Caco-2 (cell line): ENCODE data around the gene CLDN6. TPM values are rescaled to one million over a fixed set of nuclear protein-coding genes. Genes with fewer than 3 reads are reported as not detected.

ENCODE experiments used
- BruUV-seq: library from RNA; stranded (reverse); fragments of 400-500 nt; replicated peaks from 2 replicates; lab custom pipeline; 2021; lab: Mats Ljungman, UMichigan
- CTCF ChIA-PET: fragments of 300-600 bp; sonication (Branson Sonifier 250); formaldehyde crosslinking; loops from one replicate; lab custom pipeline; 2022; ENCODE audit warnings: antibody characterized with exemption; lab: Charles Lee
- POLR2A ChIA-PET: fragments of 300-600 bp; sonication (Branson Sonifier 250); formaldehyde crosslinking; loops from one replicate; lab custom pipeline; 2022; ENCODE audit warnings: antibody characterized with exemption; lab: Charles Lee
- DNase-seq, 2 experiments: peaks; one replicate each; pipeline versions ENCODE4 v3.0.0 to v3.0.0-alpha.2; 2020 to 2022
- H3K27me3 ChIP-seq: replicated peaks from 2 replicates; pipeline ENCODE4 v1.6.0; 2011; ENCODE audit warnings: low read length; ENCODE audit not compliant: control insufficient read depth, insufficient read depth
- H3K36me3 ChIP-seq: 2 replicates; pipeline ENCODE4 v1.5.1; 2011; ENCODE audit warnings: low read length; ENCODE audit not compliant: control insufficient read depth, insufficient read depth
- H3K4me1 ChIP-seq: fragments of 250-450 bp; sonication (Bioruptor Pico); 2 replicates; pipeline ENCODE4 v1.5.1; 2020; ENCODE audit warnings: mild to moderate bottlenecking
- H3K4me3 ChIP-seq: 2 replicates; pipeline ENCODE4 v1.5.1; 2011; ENCODE audit warnings: low read depth, mild to moderate bottlenecking, control low read depth, low read length
- H3K9me3 ChIP-seq: fragments of 250-450 bp; sonication (Bioruptor Pico); 2 replicates; pipeline ENCODE4 v1.5.1; 2020; ENCODE audit warnings: mild to moderate bottlenecking, moderate library complexity
- H3K27ac Mint-ChIP-seq: one replicate; pipeline ENCODE4 v1.8.0; 2022; ENCODE audit warnings: mixed read lengths; ENCODE audit not compliant: unreplicated experiment
- H3K27me3 Mint-ChIP-seq: one replicate; pipeline ENCODE4 v1.8.0; 2022; ENCODE audit warnings: mixed read lengths; ENCODE audit not compliant: insufficient read depth, unreplicated experiment
- H3K36me3 Mint-ChIP-seq: one replicate; pipeline ENCODE4 v1.8.0; 2022; ENCODE audit warnings: mild to moderate bottlenecking, mixed read lengths; ENCODE audit not compliant: insufficient read depth, unreplicated experiment
- H3K4me1 Mint-ChIP-seq: one replicate; pipeline ENCODE4 v1.8.0; 2022; ENCODE audit warnings: low read depth, mixed read lengths; ENCODE audit not compliant: unreplicated experiment
- H3K4me3 Mint-ChIP-seq: one replicate; pipeline ENCODE4 v1.8.0; 2022; ENCODE audit warnings: mild to moderate bottlenecking, moderate library complexity, mixed read lengths; ENCODE audit not compliant: unreplicated experiment
- H3K9me3 Mint-ChIP-seq: one replicate; pipeline ENCODE4 v1.8.0; 2022; ENCODE audit warnings: mixed read lengths; ENCODE audit not compliant: unreplicated experiment
- intact Hi-C: fragments of 100-400 bp; cut with micrococcal nuclease; formaldehyde crosslinking; loops from one replicate; pipeline ENCODE4 v1.10.0; 2022; ENCODE audit not compliant: unreplicated experiment
- total RNA-seq: library from RNA; stranded (reverse); gene quantifications from 2 replicates; pipeline ENCODE4 v1.2.3, GENCODE V29; 2022
- TF ChIP-seq, protein P1 (sequence below), 2 experiments: fragments of 200-600 bp in 1 of 2; IDR thresholded peaks; 1 replicate in 1 of 2; 2 replicates in 1 of 2; pipeline versions ENCODE4 v1.5.1 to v1.8.0; 2011 to 2022; ENCODE audit warnings: antibody characterized with exemption in 1 of 2, control low read depth in 1 of 2, inconsistent platforms in 1 of 2, low read depth in 1 of 2, low read length in 1 of 2, mild to moderate bottlenecking in 1 of 2, moderate library complexity in 1 of 2; ENCODE audit not compliant: insufficient read depth in 1 of 2, severe bottlenecking in 1 of 2, unreplicated experiment in 1 of 2

The CLDN6 gene
- total RNA-seq, 1 experiment from 2014 or later, result 9.0 TPM

DNA sequence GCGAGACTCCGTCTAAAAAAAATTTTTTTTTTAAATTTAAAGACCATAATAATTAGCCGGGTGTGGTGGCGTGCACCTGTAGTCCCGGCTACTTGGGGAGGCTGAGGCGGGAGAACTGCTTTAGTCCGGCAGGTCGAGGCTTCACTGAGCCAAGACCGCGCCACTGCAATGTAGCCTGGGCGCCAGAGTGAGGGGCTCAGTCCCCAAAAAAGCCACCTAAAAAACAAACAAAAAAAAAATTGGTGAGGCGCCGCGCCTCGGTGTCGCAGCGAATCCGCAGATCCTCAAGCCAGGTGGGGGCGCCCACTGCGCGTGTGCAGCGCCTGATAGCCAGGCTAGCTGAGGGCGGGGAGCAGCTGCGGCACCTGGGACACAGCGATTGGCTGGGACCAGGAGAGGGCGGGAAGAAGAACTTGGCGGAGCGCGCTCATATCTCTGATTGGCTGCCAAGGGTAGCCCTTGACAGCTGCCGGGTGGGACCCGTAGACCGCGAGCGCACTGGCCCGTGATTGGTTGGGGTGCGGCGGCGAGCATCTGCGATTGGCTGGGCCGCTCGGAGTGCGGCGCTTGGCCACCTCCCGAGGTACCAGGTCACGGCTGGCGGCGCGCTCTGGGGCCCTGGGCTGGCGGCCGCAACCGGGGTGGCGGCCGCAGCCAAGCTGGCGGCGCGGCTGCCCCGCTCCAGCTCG lies 14.3 kb downstream of the CLDN6 start:
- ChIA-PET CTCF (interaction anchor here (0.5 to 6.6 kb wide), 11 partner anchors 12 to 535 kb away, joined by 3 to 113 read pairs (median 5); partner anchors contain the start of genes HCFC1R1, THOC6 and TNFRSF12A), POLR2A (interaction anchor here (0.6 to 6.5 kb wide), 7 partner anchors 18 to 261 kb away, joined by 3 to 83 read pairs (median 5); partner anchors contain the start of genes HCFC1R1, IL32, PKMYT1 and THOC6)
- Mint-ChIP-seq H3K4me3 (peak overlapping the region; percentile 89), H3K27me3 (no peaks in the 10 kb centered on the region), H3K36me3 (peaks cover 28% of the 10 kb centered on the region), H3K27ac (no peak overlapping the region), H3K9me3 (no peaks in the 10 kb centered on the region), H3K4me1 (peaks cover 18% of the 10 kb centered on the region)
- H3K9me3 ChIP-seq, result no peaks in the 10 kb centered on the region
- intact Hi-C loops, result loop anchor here (1.0 kb wide), 2 partner anchors 18 to 25 kb away; no protein-coding TSS in a partner anchor
- no peaks in the 10 kb centered on the region for H3K27me3 ChIP-seq
- H3K4me3 ChIP-seq, result peak overlapping the region; percentile 52
- peaks cover 35% of the 10 kb centered on the region for H3K4me1 ChIP-seq
- H3K36me3 ChIP-seq, result peaks cover 1% of the 10 kb centered on the region; the same call in 1 of the 2 replicates
- no TSS peak for BruUV-seq
- TF ChIP-seq, protein P1, sequence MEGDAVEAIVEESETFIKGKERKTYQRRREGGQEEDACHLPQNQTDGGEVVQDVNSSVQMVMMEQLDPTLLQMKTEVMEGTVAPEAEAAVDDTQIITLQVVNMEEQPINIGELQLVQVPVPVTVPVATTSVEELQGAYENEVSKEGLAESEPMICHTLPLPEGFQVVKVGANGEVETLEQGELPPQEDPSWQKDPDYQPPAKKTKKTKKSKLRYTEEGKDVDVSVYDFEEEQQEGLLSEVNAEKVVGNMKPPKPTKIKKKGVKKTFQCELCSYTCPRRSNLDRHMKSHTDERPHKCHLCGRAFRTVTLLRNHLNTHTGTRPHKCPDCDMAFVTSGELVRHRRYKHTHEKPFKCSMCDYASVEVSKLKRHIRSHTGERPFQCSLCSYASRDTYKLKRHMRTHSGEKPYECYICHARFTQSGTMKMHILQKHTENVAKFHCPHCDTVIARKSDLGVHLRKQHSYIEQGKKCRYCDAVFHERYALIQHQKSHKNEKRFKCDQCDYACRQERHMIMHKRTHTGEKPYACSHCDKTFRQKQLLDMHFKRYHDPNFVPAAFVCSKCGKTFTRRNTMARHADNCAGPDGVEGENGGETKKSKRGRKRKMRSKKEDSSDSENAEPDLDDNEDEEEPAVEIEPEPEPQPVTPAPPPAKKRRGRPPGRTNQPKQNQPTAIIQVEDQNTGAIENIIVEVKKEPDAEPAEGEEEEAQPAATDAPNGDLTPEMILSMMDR (IDR thresholded peaks at IDR 0.05; ENCODE audit: insufficient read depth in 1 of 2, low read depth in 1 of 2, low read length in 1 of 2, severe bottlenecking in 1 of 2, unreplicated experiment in 1 of 2), result peak; percentile 42 to 80
- peak; percentile 98 to 99 for DNase-seq

DNA sequence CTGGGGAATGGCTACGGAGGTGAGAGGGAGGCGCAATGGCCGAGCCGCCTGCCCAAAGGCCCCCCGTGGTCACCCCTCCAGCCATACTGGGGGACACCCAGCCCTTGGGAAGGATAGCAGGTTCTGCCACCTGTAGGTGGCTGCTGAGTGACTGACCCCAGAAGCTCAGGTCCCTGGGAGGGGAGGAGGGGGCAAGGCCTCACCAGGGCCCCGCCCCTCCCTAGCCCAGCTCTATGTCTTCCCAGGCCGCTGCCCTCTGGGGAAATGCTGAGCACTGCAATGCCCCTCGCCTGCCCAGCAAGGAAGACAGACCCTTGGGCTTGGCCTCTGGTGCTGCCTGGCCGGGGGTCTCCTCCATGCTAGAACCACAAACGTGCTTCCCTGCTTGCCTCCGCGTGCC lies 16.7 kb downstream of the CLDN6 start:
- DNase-seq, result peak in 1 of 2 experiments; percentile 43
- no peaks in the 10 kb centered on the region for H3K9me3 Mint-ChIP-seq
- peaks cover 19% of the 10 kb centered on the region for H3K36me3 Mint-ChIP-seq
- POLR2A ChIA-PET, result no interaction called here
- H3K27me3 Mint-ChIP-seq, result no peaks in the 10 kb centered on the region
- BruUV-seq, result no TSS peak
- H3K4me3 Mint-ChIP-seq, result no peak overlapping the region
- peaks cover 1% of the 10 kb centered on the region; the same call in 1 of the 2 replicates for H3K36me3 ChIP-seq
- CTCF ChIA-PET, result interaction anchor here (0.5 to 1.9 kb wide), 7 partner anchors 9 to 509 kb away, joined by 3 to 15 read pairs (median 4); partner anchors contain the start of gene ZNF213
- no peaks in the 10 kb centered on the region for H3K27me3 ChIP-seq
- TF ChIP-seq, protein P1 (IDR thresholded peaks at IDR 0.05; ENCODE audit: insufficient read depth in 1 of 2, low read depth in 1 of 2, low read length in 1 of 2, severe bottlenecking in 1 of 2, unreplicated experiment in 1 of 2), result no peak
- intact Hi-C loops, result no loop called here
- no peak overlapping the region for H3K4me3 ChIP-seq
- H3K9me3 ChIP-seq, result no peaks in the 10 kb centered on the region
- H3K4me1 ChIP-seq, result peaks cover 11% of the 10 kb centered on the region
- H3K4me1 Mint-ChIP-seq, result no peaks in the 10 kb centered on the region
- H3K27ac Mint-ChIP-seq, result no peak overlapping the region

DNA sequence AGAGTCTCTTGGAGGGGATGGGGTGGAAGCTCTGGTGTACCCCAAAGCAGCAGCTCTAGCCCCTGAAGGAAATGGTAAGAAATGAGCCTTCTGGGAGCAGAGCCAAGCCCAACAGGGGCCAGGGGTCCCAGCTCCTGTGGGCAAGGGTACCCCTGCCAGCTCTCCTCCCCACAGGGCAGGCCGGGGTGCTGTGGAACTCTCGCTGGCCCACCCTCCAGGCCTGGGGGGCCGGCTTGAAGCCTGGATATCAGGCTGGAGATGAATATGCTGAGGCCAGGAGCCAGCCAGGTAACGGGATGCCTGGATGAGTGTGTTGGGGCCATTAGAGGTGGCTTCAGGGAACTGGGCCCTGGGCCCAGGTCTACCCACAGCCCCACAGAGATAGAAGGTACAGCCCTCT lies 17.4 kb downstream of the CLDN6 start:
- BruUV-seq, result no TSS peak
- intact Hi-C loops, result no loop called here
- H3K9me3 Mint-ChIP-seq, result no peaks in the 10 kb centered on the region
- DNase-seq, result no peak
- H3K36me3 Mint-ChIP-seq, result peaks cover 19% of the 10 kb centered on the region
- H3K27me3 ChIP-seq, result no peaks in the 10 kb centered on the region
- peaks cover 1% of the 10 kb centered on the region; the same call in 1 of the 2 replicates for H3K36me3 ChIP-seq
- TF ChIP-seq, protein P1 (IDR thresholded peaks at IDR 0.05; ENCODE audit: insufficient read depth in 1 of 2, low read depth in 1 of 2, low read length in 1 of 2, severe bottlenecking in 1 of 2, unreplicated experiment in 1 of 2), result no peak
- H3K9me3 ChIP-seq, result no peaks in the 10 kb centered on the region
- H3K4me3 Mint-ChIP-seq, result no peak overlapping the region
- H3K4me3 ChIP-seq, result no peak overlapping the region
- peaks cover 3% of the 10 kb centered on the region; the same call in 1 of the 2 replicates for H3K4me1 ChIP-seq
- ChIA-PET POLR2A (no interaction called here), CTCF (interaction anchor here (0.5 to 1.9 kb wide), 4 partner anchors 20 to 122 kb away, joined by 4 to 15 read pairs (median 4); partner anchors contain the start of gene TNFRSF12A)
- no peaks in the 10 kb centered on the region for H3K4me1 Mint-ChIP-seq
- no peak overlapping the region for H3K27ac Mint-ChIP-seq
- H3K27me3 Mint-ChIP-seq, result no peaks in the 10 kb centered on the region
